Fibroblast of pulmonary artery (primary cell): ENCODE results near the gene MEGF11.

ENCODE experiments used
- DNase-seq: peaks from one replicate; pipeline ENCODE4 v3.0.0-alpha.2; 2010; ENCODE audit warnings: low read depth
- H3K4me3 ChIP-seq: replicated peaks from 2 replicates; pipeline ENCODE4 v1.5.1; 2011; ENCODE audit warnings: low read depth, mild to moderate bottlenecking, control low read depth, low read length, moderate library complexity
- TF ChIP-seq, protein P1 (sequence below): IDR thresholded peaks from 2 replicates; pipeline ENCODE4 v1.5.1; 2011; ENCODE audit warnings: mild to moderate bottlenecking, control low read depth, low read length, inconsistent platforms; ENCODE audit errors: missing control alignments

MEGF11 gene

DNA sequence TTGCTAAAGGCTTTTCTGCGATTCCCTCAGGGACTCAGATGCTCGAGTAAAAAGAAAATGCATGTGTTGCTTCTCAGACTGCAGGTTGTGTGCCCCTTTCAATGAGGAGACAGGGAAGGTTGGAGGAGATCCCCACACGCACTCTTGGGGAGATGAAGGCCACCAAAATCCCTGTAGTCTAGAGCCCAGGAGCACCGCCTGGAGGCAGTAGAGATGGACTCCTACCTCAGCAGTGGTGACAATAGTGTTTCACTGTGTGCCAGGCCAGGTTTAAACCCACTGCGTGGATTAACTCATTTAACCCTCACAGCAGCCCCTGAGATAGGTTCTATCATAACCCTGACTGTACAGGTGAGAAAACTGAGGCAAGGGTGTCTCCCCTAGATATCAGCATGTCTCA lies 15.2 kb downstream of the MEGF11 start:
- H3K4me3 ChIP-seq: no peak overlapping the region
- TF ChIP-seq, protein P1, sequence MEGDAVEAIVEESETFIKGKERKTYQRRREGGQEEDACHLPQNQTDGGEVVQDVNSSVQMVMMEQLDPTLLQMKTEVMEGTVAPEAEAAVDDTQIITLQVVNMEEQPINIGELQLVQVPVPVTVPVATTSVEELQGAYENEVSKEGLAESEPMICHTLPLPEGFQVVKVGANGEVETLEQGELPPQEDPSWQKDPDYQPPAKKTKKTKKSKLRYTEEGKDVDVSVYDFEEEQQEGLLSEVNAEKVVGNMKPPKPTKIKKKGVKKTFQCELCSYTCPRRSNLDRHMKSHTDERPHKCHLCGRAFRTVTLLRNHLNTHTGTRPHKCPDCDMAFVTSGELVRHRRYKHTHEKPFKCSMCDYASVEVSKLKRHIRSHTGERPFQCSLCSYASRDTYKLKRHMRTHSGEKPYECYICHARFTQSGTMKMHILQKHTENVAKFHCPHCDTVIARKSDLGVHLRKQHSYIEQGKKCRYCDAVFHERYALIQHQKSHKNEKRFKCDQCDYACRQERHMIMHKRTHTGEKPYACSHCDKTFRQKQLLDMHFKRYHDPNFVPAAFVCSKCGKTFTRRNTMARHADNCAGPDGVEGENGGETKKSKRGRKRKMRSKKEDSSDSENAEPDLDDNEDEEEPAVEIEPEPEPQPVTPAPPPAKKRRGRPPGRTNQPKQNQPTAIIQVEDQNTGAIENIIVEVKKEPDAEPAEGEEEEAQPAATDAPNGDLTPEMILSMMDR: no peak
- DNase-seq: no peak

DNA sequence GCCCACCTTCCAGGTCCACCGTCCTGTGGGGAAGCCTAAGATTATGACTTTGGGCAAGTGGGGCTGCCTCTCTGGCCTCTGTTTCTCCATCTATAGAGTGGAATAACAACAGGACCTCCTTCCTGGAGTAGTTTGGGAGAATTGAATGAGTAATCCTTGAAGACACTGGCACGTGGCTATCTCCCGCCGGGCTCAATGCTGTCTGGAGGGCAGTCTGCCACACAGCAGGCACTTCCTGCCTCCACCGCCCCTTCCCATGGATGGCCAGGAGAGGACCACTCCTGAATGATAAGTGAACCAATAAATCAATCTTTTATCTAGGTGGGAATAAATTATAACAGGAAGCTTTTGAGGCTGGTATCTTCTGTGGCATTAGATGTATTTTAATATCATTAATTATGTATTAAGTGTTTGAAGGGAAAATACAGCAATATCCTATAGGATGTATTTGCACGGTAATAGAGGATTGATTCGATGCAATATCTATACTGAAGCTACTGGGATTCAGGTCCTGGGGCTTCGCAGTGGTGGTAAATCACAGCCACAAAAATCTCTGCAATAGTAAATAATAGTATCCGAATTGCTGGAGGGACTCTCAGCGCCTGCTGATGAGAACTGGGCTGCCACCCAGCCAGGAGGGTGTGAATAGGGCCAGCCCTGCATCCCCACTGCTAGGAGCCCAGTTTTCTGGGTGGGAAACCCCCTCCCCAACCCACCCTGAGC lies 15.9 kb downstream of the MEGF11 start:
- TF ChIP-seq, protein P1: no peak
- no peak for DNase-seq
- no peak overlapping the region for H3K4me3 ChIP-seq

DNA sequence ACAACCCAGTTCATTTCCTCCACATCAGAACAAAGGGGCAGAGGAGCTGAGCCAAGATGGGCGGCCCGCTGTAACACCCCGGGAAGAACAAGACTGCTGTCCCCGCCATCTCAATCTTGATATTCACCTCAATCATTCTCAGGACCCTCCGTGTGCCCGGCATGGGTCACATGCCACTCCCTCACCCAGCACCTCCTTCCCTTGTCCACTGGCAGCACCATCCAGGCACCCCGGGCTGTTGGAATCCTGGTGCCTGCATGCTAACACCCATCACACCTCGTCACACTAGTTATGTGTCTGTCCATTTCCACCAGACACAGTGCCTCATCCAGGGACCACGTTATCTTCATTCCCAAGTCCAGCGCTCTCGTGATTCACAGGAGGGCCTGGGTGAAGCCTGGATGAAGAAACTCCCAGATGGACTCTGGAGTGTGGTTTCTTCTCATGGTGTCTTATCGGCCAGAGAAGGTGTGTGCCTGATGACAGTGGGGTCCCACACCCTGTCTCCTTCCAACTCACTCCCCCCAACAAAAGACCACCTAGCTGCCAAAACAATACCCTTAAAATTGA lies 16.7 kb downstream of the MEGF11 start:
- no peak for DNase-seq
- no peak overlapping the region for H3K4me3 ChIP-seq
- TF ChIP-seq, protein P1: no peak

GRCh38 chr15:66235866-66236265 lies 17.7 kb downstream of the MEGF11 start:
- TF ChIP-seq, protein P1: no peak
- no peak overlapping the region for H3K4me3 ChIP-seq
- DNase-seq: no peak

DNA sequence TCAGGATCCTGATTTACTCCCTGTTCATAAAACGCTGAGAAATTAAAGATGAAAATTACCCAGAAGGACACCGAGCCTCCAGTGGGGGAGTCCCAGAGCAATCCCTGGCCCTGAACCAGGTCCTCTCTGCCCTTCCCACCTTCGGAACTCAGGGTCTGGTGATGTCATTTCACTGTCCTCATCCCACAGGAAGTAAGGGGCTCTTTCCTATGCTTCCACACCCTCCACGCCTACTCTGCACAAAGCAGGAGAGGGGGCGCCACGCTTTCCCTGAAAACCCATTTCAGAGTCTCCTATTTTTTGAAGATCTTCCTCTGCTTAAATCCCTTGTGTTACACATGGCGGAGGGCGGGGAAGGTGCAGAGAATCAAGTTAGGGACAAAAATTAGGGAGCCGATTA lies 18.8 kb downstream of the MEGF11 start:
- no peak overlapping the region for H3K4me3 ChIP-seq
- TF ChIP-seq, protein P1: no peak
- no peak for DNase-seq

GRCh38 chr15:66233487-66234415 lies 19.8 kb downstream of the MEGF11 start:
- no peak overlapping the region for H3K4me3 ChIP-seq
- TF ChIP-seq, protein P1: no peak
- DNase-seq: no peak
